Progenitor cell of endocrine pancreas (in vitro differentiated cells): ENCODE measurements around the gene STXBP2. TPM values are rescaled to one million over a fixed set of nuclear protein-coding genes. Genes with fewer than 3 reads are reported as not detected.

Experiments
- DNase-seq: peaks from one replicate; pipeline ENCODE4 v3.0.0; 2021; ENCODE audit warnings: low spot score; ENCODE audit not compliant: unreplicated experiment
- H3K27ac Mint-ChIP-seq: 2 replicates; pipeline ENCODE4 v1.8.0; 2021; ENCODE audit warnings: mild to moderate bottlenecking, moderate library complexity, mixed read lengths
- H3K27me3 Mint-ChIP-seq: 2 replicates; pipeline ENCODE4 v1.8.0; 2021; ENCODE audit warnings: mixed read lengths
- H3K36me3 Mint-ChIP-seq: 2 replicates; pipeline ENCODE4 v1.8.0; 2022; ENCODE audit warnings: mixed read lengths; ENCODE audit not compliant: insufficient read depth
- H3K4me1 Mint-ChIP-seq: 2 replicates; pipeline ENCODE4 v1.8.0; 2021; ENCODE audit warnings: low read depth, mixed read lengths
- H3K4me3 Mint-ChIP-seq: 2 replicates; pipeline ENCODE4 v1.8.0; 2021; ENCODE audit warnings: low read depth, mild to moderate bottlenecking, moderate library complexity, mixed read lengths
- H3K9me3 Mint-ChIP-seq: 2 replicates; pipeline ENCODE4 v1.8.0; 2021; ENCODE audit warnings: low read depth, mixed read lengths
- total RNA-seq: library from RNA; stranded (reverse); gene quantifications from 2 replicates; pipeline ENCODE4 v1.2.1, GENCODE V29; 2021
- TF ChIP-seq, protein P1 (sequence below): fragments of 200-600 bp; sonication (generic); IDR thresholded peaks from one replicate; pipeline ENCODE4 v1.5.0; 2021; ENCODE audit warnings: antibody characterized with exemption, mild to moderate bottlenecking; ENCODE audit not compliant: unreplicated experiment

Gene STXBP2
- total RNA-seq, 1 donor from 2014 or later, result 141 TPM

- no peak overlapping the region for H3K4me3 Mint-ChIP-seq
- H3K9me3 Mint-ChIP-seq, result no peaks in the 10 kb centered on the region
- H3K27me3 Mint-ChIP-seq, result peaks cover 41% of the 10 kb centered on the region
- H3K36me3 Mint-ChIP-seq, result no peaks in the 10 kb centered on the region
- H3K4me1 Mint-ChIP-seq, result peaks cover 6% of the 10 kb centered on the region
- no peak for DNase-seq
- no peak overlapping the region for H3K27ac Mint-ChIP-seq
- TF ChIP-seq, protein P1, sequence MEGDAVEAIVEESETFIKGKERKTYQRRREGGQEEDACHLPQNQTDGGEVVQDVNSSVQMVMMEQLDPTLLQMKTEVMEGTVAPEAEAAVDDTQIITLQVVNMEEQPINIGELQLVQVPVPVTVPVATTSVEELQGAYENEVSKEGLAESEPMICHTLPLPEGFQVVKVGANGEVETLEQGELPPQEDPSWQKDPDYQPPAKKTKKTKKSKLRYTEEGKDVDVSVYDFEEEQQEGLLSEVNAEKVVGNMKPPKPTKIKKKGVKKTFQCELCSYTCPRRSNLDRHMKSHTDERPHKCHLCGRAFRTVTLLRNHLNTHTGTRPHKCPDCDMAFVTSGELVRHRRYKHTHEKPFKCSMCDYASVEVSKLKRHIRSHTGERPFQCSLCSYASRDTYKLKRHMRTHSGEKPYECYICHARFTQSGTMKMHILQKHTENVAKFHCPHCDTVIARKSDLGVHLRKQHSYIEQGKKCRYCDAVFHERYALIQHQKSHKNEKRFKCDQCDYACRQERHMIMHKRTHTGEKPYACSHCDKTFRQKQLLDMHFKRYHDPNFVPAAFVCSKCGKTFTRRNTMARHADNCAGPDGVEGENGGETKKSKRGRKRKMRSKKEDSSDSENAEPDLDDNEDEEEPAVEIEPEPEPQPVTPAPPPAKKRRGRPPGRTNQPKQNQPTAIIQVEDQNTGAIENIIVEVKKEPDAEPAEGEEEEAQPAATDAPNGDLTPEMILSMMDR, result no peak
These were observed 17.5 kb downstream of the STXBP2 start for GRCh38 chr19:7654401-7654800.

GRCh38 chr19:7655581-7655980, 18.7 kb downstream of the STXBP2 start:
- Mint-ChIP-seq H3K36me3 (no peaks in the 10 kb centered on the region), H3K27ac (no peak overlapping the region), H3K4me1 (peaks cover 6% of the 10 kb centered on the region), H3K27me3 (peaks cover 43% of the 10 kb centered on the region), H3K9me3 (no peaks in the 10 kb centered on the region), H3K4me3 (no peak overlapping the region)
- TF ChIP-seq, protein P1, result no peak
- DNase-seq, result no peak

- Mint-ChIP-seq H3K4me3 (no peak overlapping the region), H3K9me3 (no peaks in the 10 kb centered on the region), H3K27me3 (peaks cover 42% of the 10 kb centered on the region), H3K4me1 (peaks cover 5% of the 10 kb centered on the region), H3K27ac (no peak overlapping the region), H3K36me3 (no peaks in the 10 kb centered on the region)
- DNase-seq, result no peak
- TF ChIP-seq, protein P1, result no peak
These were observed 20.3 kb downstream of the STXBP2 start for GRCh38 chr19:7657131-7657751.

- TF ChIP-seq, protein P1, result no peak
- Mint-ChIP-seq H3K27me3 (peaks cover 36% of the 10 kb centered on the region), H3K4me3 (no peak overlapping the region), H3K4me1 (no peaks in the 10 kb centered on the region), H3K36me3 (no peaks in the 10 kb centered on the region), H3K27ac (peak overlapping the region; percentile 23), H3K9me3 (no peaks in the 10 kb centered on the region)
- DNase-seq, result no peak
These were observed 21.3 kb downstream of the STXBP2 start for GRCh38 chr19:7658219-7658686.

DNA sequence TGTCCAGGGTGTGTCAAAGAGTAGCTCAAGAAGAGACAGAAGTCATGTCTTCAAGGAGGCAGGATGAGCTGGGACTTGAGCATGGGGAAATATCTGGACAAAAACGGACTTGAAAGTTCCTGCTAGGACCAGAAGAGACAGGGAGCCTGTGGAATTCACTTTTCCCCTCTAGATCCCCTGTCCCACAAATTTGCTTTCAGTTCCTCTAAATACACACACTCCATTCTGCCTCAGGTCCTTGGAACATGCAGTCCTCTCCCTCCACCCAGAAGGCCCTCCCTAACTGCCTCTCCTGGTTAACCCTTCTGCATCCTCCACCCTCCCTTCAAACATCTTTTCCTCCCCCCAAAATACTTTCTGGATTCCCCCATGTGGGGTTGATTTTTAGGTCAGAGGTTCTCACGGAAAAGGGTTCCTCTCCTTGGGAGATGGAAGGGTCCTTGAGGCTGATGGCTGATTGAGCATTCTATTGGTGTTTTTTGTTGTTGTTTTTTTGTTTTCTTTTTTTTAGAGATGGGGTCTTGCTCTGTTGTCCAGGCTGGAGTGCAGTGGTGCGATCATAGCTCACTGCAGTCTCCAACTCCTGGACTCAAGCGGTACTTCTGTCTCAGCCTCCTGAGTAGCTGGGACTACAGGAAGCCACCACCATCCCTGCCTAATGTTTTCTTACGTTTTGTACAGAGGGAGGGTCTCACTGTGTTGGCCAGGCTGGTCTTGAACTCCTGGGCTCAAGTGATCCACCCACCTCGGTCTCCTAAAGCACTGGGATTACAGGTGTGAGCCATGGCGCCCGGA, 25.0 kb downstream of the STXBP2 start:
- no peaks in the 10 kb centered on the region for H3K4me1 Mint-ChIP-seq
- H3K4me3 Mint-ChIP-seq, result no peak overlapping the region
- H3K27me3 Mint-ChIP-seq, result peaks cover 36% of the 10 kb centered on the region
- TF ChIP-seq, protein P1, result no peak
- no peak for DNase-seq
- no peak overlapping the region for H3K27ac Mint-ChIP-seq
- no peaks in the 10 kb centered on the region for H3K36me3 Mint-ChIP-seq
- no peaks in the 10 kb centered on the region for H3K9me3 Mint-ChIP-seq
